K562 (cell line): ENCODE data around the gene ARHGAP8. TPM values are rescaled to one million over a fixed set of nuclear protein-coding genes. Genes with fewer than 3 reads are reported as not detected.

ENCODE experiments used
- ATAC-seq: fragments of 200-7000 bp; cut with Tn5 transposase; 3 replicates; pipeline ENCODE4 v1.9.1; 2020; ENCODE audit warnings: moderate library complexity
- BruUV-seq: library from RNA; stranded (reverse); fragments of 400-500 nt; replicated peaks from 2 replicates; lab custom pipeline; 2021; lab: Mats Ljungman, UMichigan
- CTCF ChIA-PET: fragments of 300-600 bp; formaldehyde crosslinking; extraction: SDS; loops from one replicate; lab custom pipeline; 2021; ENCODE audit warnings: low intra/inter-chr PET ratio; lab: Yijun Ruan, JAX
- POLR2A ChIA-PET: fragments of 300-600, 350-650 bp; sonication (Branson Sonifier 250); formaldehyde crosslinking; extraction: SDS; loops from one replicate; lab custom pipeline; 2021; ENCODE audit warnings: antibody characterized with exemption, inconsistent platforms; lab: Yijun Ruan, JAX
- DNase-seq, 4 experiments: peaks; one replicate each; pipeline versions ENCODE4 v3.0.0 to v3.0.0-alpha.2; 2011 to 2018; ENCODE audit warnings: low spot score in 3 of 4, mixed read lengths in 3 of 4; ENCODE audit errors: extremely low read depth in 1 of 4
- FAIRE-seq: peaks from 2 replicates; lab custom pipeline; 2011; peaks lifted over from hg19 to GRCh38; lab: Jason Lieb, UNC
- H2AFZ ChIP-seq: 2 replicates; pipeline ENCODE4 v1.6.0; 2011; ENCODE audit warnings: low read depth, low read length, control low read depth, inconsistent platforms
- H3K27ac ChIP-seq: fragments of 200-600 bp; 3 replicates; pipeline ENCODE4 v1.8.0; 2011; ENCODE audit warnings: low read depth, mild to moderate bottlenecking, control low read depth, inconsistent platforms, low read length, moderate library complexity, mixed read lengths; ENCODE audit errors: extremely low read depth
- H3K27me3 ChIP-seq, 2 experiments: fragments of 300-600 bp in 1 of 2; 2 replicates in 1 of 2; 3 replicates in 1 of 2; pipeline versions ENCODE4 v1.6.0 to v1.8.0; 2011; ENCODE audit warnings: inconsistent platforms in 2 of 2, low read length in 2 of 2, mild to moderate bottlenecking in 1 of 2, mixed read lengths in 1 of 2, moderate library complexity in 1 of 2; ENCODE audit not compliant: control insufficient read depth in 2 of 2, insufficient read depth in 2 of 2
- H3K36me3 ChIP-seq: fragments of 300-600 bp; 3 replicates; pipeline ENCODE4 v1.8.0; 2011; ENCODE audit warnings: mild to moderate bottlenecking, low read length, inconsistent platforms; ENCODE audit not compliant: control insufficient read depth, insufficient read depth
- H3K4me1 ChIP-seq, 2 experiments: fragments of 200-600 bp in 1 of 2; replicated peaks in 1 of 2; 2 replicates in 1 of 2; 3 replicates in 1 of 2; pipeline versions ENCODE4 v1.5.1 to v1.8.0; 2011; ENCODE audit warnings: inconsistent platforms in 2 of 2, low read length in 2 of 2, mild to moderate bottlenecking in 1 of 2, mixed read lengths in 1 of 2, moderate library complexity in 1 of 2; ENCODE audit not compliant: control insufficient read depth in 2 of 2, insufficient read depth in 2 of 2
- H3K4me2 ChIP-seq: 2 replicates; pipeline ENCODE4 v1.6.1; 2011; ENCODE audit warnings: low read length, control low read depth, inconsistent platforms, mixed read lengths; ENCODE audit not compliant: insufficient read depth
- H3K4me3 ChIP-seq: fragments of 200-600 bp; sonication (generic), shearing (Covaris generic); 2 replicates; pipeline ENCODE4 v1.5.1; 2016; ENCODE audit warnings: control low read depth, inconsistent platforms
- H3K79me2 ChIP-seq: fragments of 200-600 bp; 3 replicates; pipeline ENCODE4 v1.8.0; 2011; ENCODE audit warnings: low read length, inconsistent platforms; ENCODE audit not compliant: control insufficient read depth, insufficient read depth
- H3K9ac ChIP-seq, 2 experiments: 2 replicates each; pipeline versions ENCODE4 v1.6.0 to v1.6.1; 2011; ENCODE audit warnings: low read depth in 2 of 2, low read length in 2 of 2, control low read depth in 1 of 2, inconsistent platforms in 1 of 2, mild to moderate bottlenecking in 1 of 2, mixed read lengths in 1 of 2; ENCODE audit not compliant: insufficient read depth in 1 of 2
- H3K9me1 ChIP-seq: one replicate; pipeline ENCODE4 v1.6.0; 2011; ENCODE audit warnings: inconsistent platforms, mild to moderate bottlenecking, low read length, moderate library complexity; ENCODE audit not compliant: control insufficient read depth, insufficient read depth
- H3K9me3 ChIP-seq: replicated peaks from 2 replicates; pipeline ENCODE4 v1.5.1; 2011; ENCODE audit warnings: low read depth, low read length, inconsistent platforms; ENCODE audit not compliant: control insufficient read depth, insufficient read depth
- H4K20me1 ChIP-seq: replicated peaks from 2 replicates; pipeline ENCODE4 v1.6.1; 2011; ENCODE audit warnings: low read length, inconsistent platforms, mixed read lengths; ENCODE audit not compliant: control insufficient read depth, insufficient read depth
- CHAMP1 ChIP-seq: fragments of 450-650 bp; IDR thresholded peaks from 2 replicates; pipeline ENCODE4 v1.6.1; 2016; ENCODE audit warnings: mild to moderate bottlenecking
- GATAD2A ChIP-seq: fragments of 450-650 bp; IDR thresholded peaks from 2 replicates; pipeline ENCODE4 v1.6.1; 2017
- GTF2E2 ChIP-seq: fragments of 200-800 bp; sonication (Bioruptor generic); IDR thresholded peaks from 2 replicates; pipeline ENCODE4 v1.6.1; 2016; ENCODE audit warnings: missing genetic modification characterization, missing compliant biosample characterization
- NBN ChIP-seq: fragments of 450-650 bp; IDR thresholded peaks from 2 replicates; pipeline ENCODE4 v1.6.1; 2016; ENCODE audit warnings: low read depth, mild to moderate bottlenecking
- RNF2 ChIP-seq: sonication (generic); IDR thresholded peaks from 2 replicates; pipeline ENCODE4 v1.6.1; 2016
- STAT5B ChIP-seq: fragments of 250-450 bp; sonication (Bioruptor Pico); IDR thresholded peaks from 2 replicates; pipeline ENCODE4 v1.8.0; 2021; ENCODE audit warnings: mild to moderate bottlenecking, inconsistent platforms
- TAF9B ChIP-seq: fragments of 450-650 bp; IDR thresholded peaks from 2 replicates; pipeline ENCODE4 v1.6.1; 2018; ENCODE audit warnings: mild to moderate bottlenecking; ENCODE audit not compliant: partially characterized antibody
- TAL1 ChIP-seq: fragments of 450-650 bp; IDR thresholded peaks from 2 replicates; pipeline ENCODE4 v1.6.1; 2016; ENCODE audit warnings: mild to moderate bottlenecking
- ZNF23 ChIP-seq: fragments of 250-450 bp; sonication (Bioruptor Pico); IDR thresholded peaks from 2 replicates; pipeline ENCODE4 v1.4.0; 2020; ENCODE audit warnings: mild to moderate bottlenecking
- ZNF316 ChIP-seq: fragments of 450-650 bp; IDR thresholded peaks from 2 replicates; pipeline ENCODE4 v1.6.1; 2016
- ZNF76 ChIP-seq: fragments of 250-450 bp; sonication (Bioruptor Pico); IDR thresholded peaks from 2 replicates; pipeline ENCODE4 v1.4.0; 2020; ENCODE audit warnings: mild to moderate bottlenecking, moderate library complexity, borderline replicate concordance
- ZNF764 ChIP-seq: fragments of 250-450 bp; sonication (Bioruptor Pico); IDR thresholded peaks from 2 replicates; pipeline ENCODE4 v1.4.0; 2020; ENCODE audit warnings: low read depth, mild to moderate bottlenecking, moderate library complexity
- WGBS: fragments of 100-300 bp; shearing (Covaris generic); methylation state at CpG from one replicate; pipeline ENCODE4 v1.1.6; 2016; ENCODE audit warnings: low coverage, mixed read lengths; ENCODE audit not compliant: insufficient coverage; ENCODE audit errors: missing lambda C conversion rate; 5-methylcytosine and 5-hydroxymethylcytosine counted together
- in situ Hi-C: fragments of 300-500 bp; cut with MboI; formaldehyde crosslinking; loops from 4 replicates; pipeline ENCODE4 v1.15.0; 2018; ENCODE audit warnings: inconsistent platforms, mixed read lengths
- intact Hi-C: fragments of 100-400 bp; cut with micrococcal nuclease; formaldehyde crosslinking; loops from 2 replicates; pipeline ENCODE4 v1.14.2; 2022
- polyA plus RNA-seq, 8 experiments: library from polyadenylated mRNA; depleted of rRNA in 4 of 8; stranded (reverse) in 5 of 8; unstranded in 3 of 8; fragments of >200 nt; fragmentation: Nextera tagmentation in 2 of 8; fragmentation: Illumina TruSeq in 1 of 8; extraction: Ambion mirVana in 2 of 8; extraction: Trizol in 1 of 8; gene quantifications; 2 replicates each; pipeline versions ENCODE4 v1.2.1 to v1.2.3, GENCODE V29; 2011 to 2014; ENCODE audit warnings: inconsistent platforms in 1 of 8, missing spikeins in 1 of 8
- total RNA-seq, 7 experiments: library from RNA; depleted of rRNA in 6 of 7; stranded (reverse); fragments of >200 nt in 6 of 7; fragmentation: Illumina TruSeq in 2 of 7; extraction: Trizol in 2 of 7; gene quantifications; 2 replicates each; pipeline versions ENCODE4 v1.2.1 to v1.2.3, GENCODE V29; 2011 to 2021; ENCODE audit warnings: low replicate concordance in 1 of 7
- TF ChIP-seq, protein P1 (sequence below): fragments of 200-800 bp; sonication (Bioruptor generic); IDR thresholded peaks from 2 replicates; pipeline ENCODE4 v1.6.1; 2017; ENCODE audit warnings: missing genetic modification characterization, missing compliant biosample characterization
- TF ChIP-seq, protein P2 (sequence below): sonication (generic); formaldehyde crosslinking; IDR thresholded peaks from 2 replicates; pipeline ENCODE4 v1.8.0; 2022; ENCODE audit warnings: mild to moderate bottlenecking, missing genetic modification reagents

Gene ARHGAP8
- total and polyA plus RNA-seq, 9 of the 15 experiments (the other 6 are each of a cell fraction or from before 2014, with no cell fraction given) = 0.15 to 2.2 (median 0.62) TPM

DNA sequence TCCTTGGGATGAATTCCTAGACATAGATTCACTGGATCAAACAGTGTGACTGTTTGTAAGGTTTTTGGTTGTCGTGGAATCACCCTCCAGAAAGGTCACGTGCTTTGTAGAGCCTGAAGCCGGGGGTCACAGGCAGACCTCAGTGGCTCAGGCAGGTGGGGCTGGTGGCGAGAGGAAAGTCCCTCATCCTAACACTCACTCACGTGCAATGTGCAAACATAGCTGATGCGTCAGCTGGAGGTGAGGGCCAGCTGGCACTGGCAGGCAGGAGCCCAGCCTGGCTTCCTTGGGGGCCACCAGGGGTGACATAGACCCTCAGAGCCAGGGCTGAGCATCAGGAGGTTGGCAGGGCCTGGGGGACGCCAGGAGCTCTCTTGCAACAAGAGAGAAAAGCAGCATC, 90.0 kb downstream of the ARHGAP8 start (continued):
- TF ChIP-seq ZNF76 (CRISPR knock-in tag) = no peak

- Histone ChIP-seq H3K9me1 (no peaks in the 10 kb centered on the region), H3K9me3 (no peaks in the 10 kb centered on the region), H4K20me1 (0 out of 2 replicates have a peak, but pooled peaks cover 3% of the 10 kb centered on the region), H3K27ac (no peak overlapping the region), H2AFZ (no peak overlapping the region), H3K27me3 (peaks cover 4 to 38% of the 10 kb centered on the region in 2 experiments; a peak in 3 of 5 replicates), H3K79me2 (no peaks in the 10 kb centered on the region), H3K36me3 (no peaks in the 10 kb centered on the region), H3K4me1 (no peaks in the 10 kb centered on the region; a peak in 1 of 5 replicates), H3K4me2 (no peak overlapping the region), H3K4me3 (no peak overlapping the region), H3K9ac (no peak overlapping the region)
- FAIRE-seq (no peak), ATAC-seq (no peak), DNase-seq (no peak)
- in situ Hi-C loops (no loop called here), intact Hi-C loops (no loop called here)
- 2% methylated on average over 4 of the region's 8 CpGs for WGBS
- ChIA-PET POLR2A (no interaction called here), CTCF (no interaction called here)
- no TSS peak for BruUV-seq
- TF ChIP-seq GATAD2A (no peak), CHAMP1 (no peak), ZNF764 (no peak), ZNF23 (CRISPR knock-in tag) (no peak), STAT5B (CRISPR knock-in tag) (no peak), RNF2 (no peak), NBN (no peak), GTF2E2 (tag) (no peak), TAL1 (no peak), ZNF316 (no peak), TAF9B (no peak)
- TF ChIP-seq, protein P1, sequence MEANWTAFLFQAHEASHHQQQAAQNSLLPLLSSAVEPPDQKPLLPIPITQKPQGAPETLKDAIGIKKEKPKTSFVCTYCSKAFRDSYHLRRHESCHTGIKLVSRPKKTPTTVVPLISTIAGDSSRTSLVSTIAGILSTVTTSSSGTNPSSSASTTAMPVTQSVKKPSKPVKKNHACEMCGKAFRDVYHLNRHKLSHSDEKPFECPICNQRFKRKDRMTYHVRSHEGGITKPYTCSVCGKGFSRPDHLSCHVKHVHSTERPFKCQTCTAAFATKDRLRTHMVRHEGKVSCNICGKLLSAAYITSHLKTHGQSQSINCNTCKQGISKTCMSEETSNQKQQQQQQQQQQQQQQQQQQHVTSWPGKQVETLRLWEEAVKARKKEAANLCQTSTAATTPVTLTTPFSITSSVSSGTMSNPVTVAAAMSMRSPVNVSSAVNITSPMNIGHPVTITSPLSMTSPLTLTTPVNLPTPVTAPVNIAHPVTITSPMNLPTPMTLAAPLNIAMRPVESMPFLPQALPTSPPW (CRISPR knock-in tag) = no peak
- TF ChIP-seq, protein P2, sequence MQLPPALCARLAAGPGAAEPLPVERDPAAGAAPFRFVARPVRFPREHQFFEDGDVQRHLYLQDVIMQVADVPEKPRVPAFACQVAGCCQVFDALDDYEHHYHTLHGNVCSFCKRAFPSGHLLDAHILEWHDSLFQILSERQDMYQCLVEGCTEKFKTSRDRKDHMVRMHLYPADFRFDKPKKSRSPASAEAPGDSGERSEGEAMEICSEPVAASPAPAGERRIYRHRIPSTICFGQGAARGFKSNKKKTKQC (CRISPR knock-in tag) = no peak
These were observed 92.8 kb downstream of the ARHGAP8 start for GRCh38 chr22:44845191-44845590.
